Renal cortical epithelial cell (primary cell): ENCODE data around the gene VAT1L. TPM values are rescaled to one million over a fixed set of nuclear protein-coding genes. Genes with fewer than 3 reads are reported as not detected.
A peak's percentile ranks its signal among the peaks of the same experiment; 100 is the strongest.

ENCODE experiments used
- DNase-seq: peaks from one replicate; pipeline ENCODE4 v3.0.0-alpha.2; 2011; ENCODE audit warnings: low read depth
- total RNA-seq: library from RNA; depleted of rRNA; stranded (reverse); fragments of >200 nt; gene quantifications from 2 replicates; pipeline ENCODE4 v1.2.3, GENCODE V29; 2014

The VAT1L gene
- total RNA-seq, 1 donor from 2014 or later, result 0.10 TPM

- DNase-seq, result no peak
Observed at GRCh38 chr16:77834635-77835540, 46.5 kb downstream of the VAT1L start.

GRCh38 chr16:77836801-77837200 is 48.4 kb downstream of the VAT1L start:
- no peak for DNase-seq

- DNase-seq, result no peak
Observed at GRCh38 chr16:77838597-77839255, 50.4 kb downstream of the VAT1L start.

- no peak for DNase-seq
Observed at GRCh38 chr16:77840093-77840492, 51.7 kb downstream of the VAT1L start.

GRCh38 chr16:77840673-77841501 is 52.5 kb downstream of the VAT1L start:
- DNase-seq, result no peak

GRCh38 chr16:77841502-77841763 is 53.1 kb downstream of the VAT1L start:
- DNase-seq, result no peak

- DNase-seq, result no peak
Observed at GRCh38 chr16:77842468-77842867, 54.1 kb downstream of the VAT1L start.

- DNase-seq, result no peak
Observed at GRCh38 chr16:77843405-77843804, 55.0 kb downstream of the VAT1L start.

GRCh38 chr16:77844801-77845200 is 56.4 kb downstream of the VAT1L start:
- DNase-seq, result no peak

- DNase-seq, result peak; percentile 10
Observed at GRCh38 chr16:77849646-77850258, 61.4 kb downstream of the VAT1L start.

- no peak for DNase-seq
Observed at GRCh38 chr16:77850636-77851333, 62.4 kb downstream of the VAT1L start.

- no peak for DNase-seq
Observed at GRCh38 chr16:77853161-77853560, 64.8 kb downstream of the VAT1L start.

- no peak for DNase-seq
Observed at GRCh38 chr16:77856438-77857160, 68.2 kb downstream of the VAT1L start.

- DNase-seq, result no peak
Observed at GRCh38 chr16:77858060-77858459, 69.7 kb downstream of the VAT1L start.

GRCh38 chr16:77859493-77860232 is 71.3 kb downstream of the VAT1L start:
- no peak for DNase-seq

GRCh38 chr16:77860953-77861352 is 72.6 kb downstream of the VAT1L start:
- DNase-seq, result no peak

- DNase-seq, result no peak
Observed at GRCh38 chr16:77863250-77863649, 74.9 kb downstream of the VAT1L start.

GRCh38 chr16:77866752-77867151 is 78.4 kb downstream of the VAT1L start:
- DNase-seq, result no peak

- DNase-seq, result no peak
Observed at GRCh38 chr16:77868052-77868451, 79.7 kb downstream of the VAT1L start.

- DNase-seq, result no peak
Observed at GRCh38 chr16:77868478-77868877, 80.1 kb downstream of the VAT1L start.
